NCI-H1694 (cell line): ENCODE measurements around the gene NRXN3.
"Not testable (repeated sequence)": the region's sequence is repeated elsewhere in the genome, so short reads cannot be mapped to it uniquely, and the experiment has no call there.

Experiments
- DNase-seq: peaks from one replicate; lab custom pipeline; 2025; lab: John Stamatoyannopoulos, UW

Gene NRXN3

DNA sequence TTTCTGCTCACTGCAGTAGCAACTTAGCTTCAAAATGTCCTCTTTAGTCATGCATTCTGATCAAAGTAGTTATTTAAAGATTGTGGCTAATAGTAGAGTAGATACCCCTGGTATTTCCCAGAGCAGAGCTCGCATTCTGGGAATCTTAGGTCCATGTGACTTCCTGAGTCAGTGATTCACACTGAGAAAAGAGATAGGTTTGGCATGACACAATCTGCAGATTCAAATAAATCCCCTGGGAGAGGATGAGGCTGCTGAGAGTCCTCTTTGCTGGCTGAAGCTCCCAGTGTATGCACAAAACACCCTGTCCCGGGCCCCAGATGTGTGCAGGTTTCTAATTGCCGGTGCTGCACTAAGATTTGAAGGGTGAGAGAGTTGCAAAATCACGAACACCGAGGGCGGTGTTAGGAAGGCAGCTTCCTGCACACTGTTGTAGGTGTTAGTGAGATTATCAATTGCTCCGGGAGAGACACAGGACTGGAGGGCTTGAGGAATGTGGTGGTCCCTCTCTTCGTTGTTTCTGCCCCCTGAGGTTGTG is 233.2 kb downstream of the NRXN3 start:
- no peak for DNase-seq

DNA sequence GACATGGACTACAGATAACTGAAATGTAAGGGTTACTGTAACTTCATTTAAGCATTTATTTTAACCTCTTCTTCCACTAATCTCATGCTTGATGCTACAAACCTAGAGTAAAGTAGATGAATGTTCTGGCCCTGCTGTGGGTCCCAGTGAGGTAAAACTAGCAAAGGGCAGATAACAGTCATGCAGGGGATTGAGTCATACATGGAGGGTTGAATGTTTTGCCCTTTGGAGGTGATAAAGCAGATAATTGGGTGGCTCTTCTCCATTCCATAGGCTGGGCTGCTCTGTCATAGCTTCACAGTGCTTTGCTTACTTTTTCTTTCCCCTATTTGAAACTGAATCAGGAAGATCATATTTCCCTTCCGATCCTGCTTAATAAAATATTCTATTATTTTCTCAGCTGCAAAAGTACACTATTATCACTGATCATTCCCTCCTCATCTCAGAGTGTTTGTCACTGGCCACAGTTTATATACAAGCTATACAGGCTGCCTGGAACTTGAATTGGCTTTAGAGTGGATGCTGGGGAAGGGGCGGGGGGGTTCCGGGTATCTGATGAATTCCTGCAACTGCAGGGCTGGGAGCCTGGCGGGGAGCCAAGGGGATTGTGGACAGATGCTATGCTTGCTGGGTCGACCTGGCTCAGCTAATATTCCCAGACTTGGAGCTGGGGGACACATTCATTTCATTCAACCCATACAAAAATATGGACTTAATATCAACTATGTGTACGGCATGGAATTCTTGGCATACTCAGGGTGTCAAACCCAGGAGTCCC is 235.1 kb downstream of the NRXN3 start:
- DNase-seq: peak; percentile 96

- no peak for DNase-seq
Measured at GRCh38 chr14:78412475-78412874, 242.3 kb downstream of the NRXN3 start.

DNA sequence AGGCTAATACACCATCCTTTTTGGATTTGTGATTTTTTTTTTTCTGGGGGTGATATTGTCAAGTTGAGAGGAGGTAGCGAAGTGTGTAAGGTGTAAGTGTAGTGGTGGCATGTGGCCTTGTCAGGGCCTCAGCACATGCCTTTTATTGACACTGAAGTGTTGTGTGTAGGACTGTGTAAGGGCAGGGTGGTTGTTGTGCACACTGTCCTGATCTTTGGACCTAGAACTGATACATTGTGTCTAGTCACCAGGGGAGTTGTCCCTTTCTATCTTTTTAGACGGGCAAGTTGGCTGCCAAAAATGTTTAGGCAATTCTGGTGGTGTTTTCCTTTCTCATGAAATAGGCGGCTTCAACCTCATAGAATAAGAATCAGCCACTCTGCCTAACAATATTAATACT is 244.0 kb downstream of the NRXN3 start:
- DNase-seq: no peak

DNA sequence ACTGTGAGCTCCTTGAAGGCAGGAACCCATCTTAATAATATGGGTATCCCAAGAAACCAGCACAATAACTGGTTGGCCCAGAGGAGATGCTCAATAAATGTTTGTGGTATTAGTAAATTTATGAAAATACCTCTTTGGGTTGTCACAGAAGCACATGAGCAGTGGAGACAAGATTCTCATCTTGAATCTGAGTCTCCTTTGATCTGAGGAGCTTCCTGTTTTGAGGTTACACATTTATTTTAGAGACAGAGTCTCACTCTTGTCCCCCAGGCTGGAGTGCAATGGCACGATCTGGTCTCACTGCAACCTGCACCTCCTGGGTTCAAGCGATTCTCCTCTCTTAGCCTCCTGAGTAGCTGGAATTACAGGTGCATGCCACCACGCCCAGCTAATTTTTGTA is 247.4 kb downstream of the NRXN3 start:
- DNase-seq: no peak

DNA sequence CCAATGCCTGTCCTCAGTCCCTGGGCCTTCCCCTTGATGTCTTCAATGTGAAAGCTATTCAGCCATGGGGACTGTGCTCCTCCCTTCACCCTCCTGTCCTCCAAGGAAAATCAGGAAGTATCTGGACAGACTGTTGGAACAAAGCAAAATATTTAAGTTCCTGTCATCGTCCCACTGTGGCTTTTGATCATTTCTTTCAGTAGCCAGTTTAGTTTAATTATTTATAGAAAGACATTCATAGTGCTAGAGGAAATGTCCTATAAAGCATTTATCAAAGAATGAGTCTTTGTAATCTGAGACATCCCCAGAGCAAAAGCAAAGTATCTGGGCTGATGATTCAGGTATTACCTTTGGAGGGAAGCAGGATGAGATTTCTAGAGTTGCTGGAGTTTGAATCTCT is 254.1 kb downstream of the NRXN3 start:
- DNase-seq: no peak

DNA sequence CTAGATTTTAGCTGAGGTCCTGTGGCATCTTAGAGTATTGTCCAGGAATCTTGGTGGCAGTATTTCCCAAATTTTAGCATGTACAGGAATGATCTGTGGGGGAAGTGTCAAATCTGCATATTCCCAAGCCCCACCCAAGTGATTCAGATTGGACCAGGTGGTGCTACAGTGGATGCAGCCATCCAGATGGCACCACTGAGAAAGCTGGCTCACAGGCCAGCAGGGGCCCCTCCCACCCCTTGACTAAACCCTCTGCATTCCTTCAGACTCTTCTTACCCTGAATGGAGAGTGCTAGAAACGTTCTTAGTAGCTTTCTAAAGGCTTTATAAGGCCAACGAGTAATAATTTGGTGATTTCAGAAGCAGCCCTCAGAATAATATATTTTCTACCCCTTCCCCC is 255.2 kb downstream of the NRXN3 start:
- peak; percentile 24 for DNase-seq

GRCh38 chr14:78425782-78426181 is 255.6 kb downstream of the NRXN3 start:
- DNase-seq: no peak

GRCh38 chr14:78432046-78432445 is 261.9 kb downstream of the NRXN3 start:
- no peak for DNase-seq

- not testable (repeated sequence) for DNase-seq
Measured at GRCh38 chr14:78437448-78437847, 267.3 kb downstream of the NRXN3 start.

- DNase-seq: no peak
Measured at GRCh38 chr14:78440356-78440894, 270.3 kb downstream of the NRXN3 start.

DNA sequence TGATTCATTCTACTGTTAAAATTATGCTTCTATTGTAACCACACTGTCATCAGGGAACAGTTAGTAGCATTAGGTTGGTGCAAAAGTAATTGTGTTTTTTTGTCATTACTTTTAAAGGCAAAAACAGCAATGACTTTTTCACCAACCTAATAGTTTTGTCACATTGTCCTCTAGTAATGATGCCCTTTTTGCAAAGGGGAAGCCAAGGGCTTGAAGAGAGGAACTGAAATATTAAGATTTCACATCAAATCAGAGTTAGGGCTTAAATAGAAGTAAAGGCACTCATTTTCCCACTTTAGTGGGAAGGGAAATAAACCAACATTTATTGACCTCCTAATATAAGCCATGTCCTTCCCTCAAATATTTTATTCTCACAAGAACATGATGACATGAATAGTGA is 273.7 kb downstream of the NRXN3 start:
- no peak for DNase-seq

DNA sequence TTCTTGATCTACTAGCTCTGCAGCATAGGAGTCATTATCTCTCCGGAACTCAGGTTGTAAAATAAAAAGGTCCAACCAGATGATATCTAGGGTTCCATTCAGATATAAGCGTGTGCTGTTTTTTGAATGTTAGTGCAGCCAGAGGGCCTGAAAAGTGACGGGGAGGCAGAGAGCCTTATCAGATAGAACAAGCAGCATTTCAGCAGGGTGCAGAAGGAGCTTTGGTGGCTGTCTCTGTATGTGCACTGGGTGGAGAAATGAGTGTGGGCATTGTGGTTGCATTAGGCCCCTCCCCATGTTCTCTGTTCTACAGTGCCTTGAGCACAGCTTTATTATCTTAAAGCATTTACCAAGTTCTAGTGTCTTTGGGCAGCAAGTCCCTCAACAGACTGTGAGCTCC is 275.1 kb downstream of the NRXN3 start:
- no peak for DNase-seq

DNA sequence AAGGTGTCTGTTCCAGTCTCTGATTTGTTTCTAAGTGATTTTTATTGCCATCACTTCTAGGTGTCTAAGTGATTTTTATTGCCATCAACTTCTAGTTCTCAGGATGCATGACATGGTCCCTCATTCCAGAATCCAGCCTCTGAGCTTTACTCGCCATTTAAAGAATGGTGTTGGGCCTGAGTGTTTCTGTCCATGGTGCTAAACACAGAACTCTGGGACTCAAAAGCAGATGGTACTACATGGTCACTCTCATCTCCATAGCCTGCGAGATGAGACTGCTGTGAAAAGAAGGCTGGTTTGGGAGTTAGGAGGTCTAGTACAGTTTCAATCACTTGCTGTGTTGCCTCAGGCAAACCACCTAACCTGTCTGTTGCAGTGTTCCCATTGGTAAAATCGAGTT is 276.6 kb downstream of the NRXN3 start:
- no peak for DNase-seq

- DNase-seq: peak; percentile 69
Measured at GRCh38 chr14:78448164-78449094, 278.3 kb downstream of the NRXN3 start.

GRCh38 chr14:78450669-78451318 is 280.6 kb downstream of the NRXN3 start:
- no peak for DNase-seq

GRCh38 chr14:78451319-78451695 is 281.1 kb downstream of the NRXN3 start:
- DNase-seq: no peak

DNA sequence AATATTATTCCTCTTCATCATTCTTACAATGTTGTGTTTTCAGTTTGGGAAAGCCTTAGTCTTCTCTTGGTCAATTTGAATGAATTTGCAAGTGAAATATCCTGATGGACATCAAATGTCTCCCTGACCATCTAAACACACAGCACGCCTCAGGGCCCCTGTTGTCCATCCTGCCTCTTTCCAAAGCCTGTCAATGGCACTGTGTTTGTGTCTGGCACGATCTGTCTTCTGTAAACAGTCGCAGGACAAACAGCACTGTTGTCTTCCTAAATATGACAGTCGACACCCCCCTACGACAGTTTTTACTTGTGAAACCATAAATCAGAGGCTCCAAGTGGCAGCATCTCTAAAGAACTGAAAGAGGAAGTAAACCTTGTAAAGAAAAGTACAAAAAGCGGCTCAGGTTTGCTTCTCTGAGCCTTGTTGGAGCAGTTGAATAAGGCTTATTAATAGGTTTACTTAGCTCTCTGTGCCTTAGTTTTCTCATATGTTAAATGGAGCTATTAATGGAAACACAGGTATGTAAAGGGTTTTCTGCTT is 285.8 kb downstream of the NRXN3 start:
- DNase-seq: no peak

DNA sequence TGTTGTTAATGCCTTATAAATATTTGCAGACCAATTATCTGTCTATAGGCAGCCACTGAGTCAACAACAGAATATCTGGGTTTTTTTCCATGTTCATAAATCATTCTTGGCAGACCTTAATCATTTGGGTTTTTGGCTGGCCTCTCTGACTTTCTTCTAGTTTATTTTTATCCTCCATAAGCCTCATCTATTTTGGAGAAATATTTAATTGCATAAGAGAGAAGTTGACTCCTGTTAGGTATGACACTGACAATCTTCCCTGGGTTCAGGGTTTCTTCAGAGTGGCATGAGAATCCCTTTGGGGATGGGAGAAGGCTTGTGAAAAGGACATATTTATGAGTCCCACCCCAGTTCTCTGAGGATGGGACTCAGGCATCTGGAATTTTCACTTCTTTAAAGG is 299.8 kb downstream of the NRXN3 start:
- no peak for DNase-seq

- DNase-seq: no peak
Measured at GRCh38 chr14:78479127-78479780, 309.1 kb downstream of the NRXN3 start.

DNA sequence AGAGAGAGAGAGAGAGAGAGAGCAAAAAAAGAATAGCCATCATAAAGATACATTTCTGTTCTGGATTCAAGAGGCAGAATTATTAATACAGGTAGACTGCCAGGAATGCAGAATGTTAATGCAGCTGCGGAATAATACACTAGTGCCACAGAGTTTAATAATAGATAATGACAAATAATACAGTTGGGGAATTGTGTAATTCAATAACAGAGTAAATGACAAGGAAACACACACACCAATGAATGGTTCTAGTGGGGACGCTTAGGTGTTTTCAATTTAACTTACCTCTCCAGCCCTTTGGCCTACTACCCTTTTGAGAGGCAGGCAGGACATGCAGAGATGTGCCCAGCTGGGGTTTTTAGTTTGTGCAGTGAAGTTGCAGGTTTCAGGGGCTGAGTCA is 313.9 kb downstream of the NRXN3 start:
- DNase-seq: no peak
